Esophagus (tissue), 2 donors: Measurements from ENCODE around the gene MYO1C. TPM values are rescaled to one million over a fixed set of nuclear protein-coding genes. Genes with fewer than 3 reads are reported as not detected.
A peak's percentile ranks its signal among the peaks of the same experiment; 100 is the strongest.

Source experiments
- H3K27ac ChIP-seq, 2 donors: one replicate each; pipeline ENCODE4 v1.5.1; 2013; ENCODE audit warnings: low read depth in 2 of 2, mild to moderate bottlenecking in 2 of 2, inconsistent platforms in 1 of 2, low read length in 1 of 2, moderate library complexity in 1 of 2
- H3K27me3 ChIP-seq, 2 donors: one replicate each; pipeline ENCODE4 v1.6.1; 2013; ENCODE audit warnings: low read length in 2 of 2, control low read depth in 1 of 2, mild to moderate bottlenecking in 1 of 2; ENCODE audit not compliant: insufficient read depth in 2 of 2, control insufficient read depth in 1 of 2
- H3K36me3 ChIP-seq, 2 donors: one replicate each; pipeline ENCODE4 v1.6.1; 2013; ENCODE audit warnings: low read length in 1 of 2; ENCODE audit not compliant: control insufficient read depth in 2 of 2, insufficient read depth in 2 of 2
- H3K4me1 ChIP-seq, 2 donors: one replicate each; pipeline ENCODE4 v1.6.1; 2013; ENCODE audit warnings: low read length in 1 of 2; ENCODE audit not compliant: control insufficient read depth in 2 of 2, insufficient read depth in 2 of 2
- H3K4me3 ChIP-seq, 2 donors: one replicate each; pipeline ENCODE4 v1.5.1; 2013; ENCODE audit warnings: low read length in 2 of 2, mild to moderate bottlenecking in 2 of 2, low read depth in 1 of 2, moderate library complexity in 1 of 2
- H3K9me3 ChIP-seq, 2 donors: one replicate each; pipeline ENCODE4 v1.6.1; 2013; ENCODE audit warnings: mild to moderate bottlenecking in 2 of 2, low read depth in 1 of 2, low read length in 1 of 2, moderate library complexity in 1 of 2; ENCODE audit not compliant: control insufficient read depth in 2 of 2, insufficient read depth in 1 of 2
- WGBS, 2 donors: extraction: QIAGEN DNeasy Blood & Tissue Kit; methylation state at CpG; one replicate each; pipeline ENCODE4 v1.1.7; 2013; 5-methylcytosine and 5-hydroxymethylcytosine counted together
- polyA plus RNA-seq, 2 donors: library from polyadenylated mRNA; stranded (reverse); fragments of 200-250 nt; gene quantifications; one replicate each; pipeline ENCODE4 v1.2.3, GENCODE V29; 2013
- donor health status: healthy with polysubstance abuse.
- donor health status: Bipolar disorder and iron deficiency.

Gene MYO1C
- polyA plus RNA-seq, 2 donors = 42.0 to 45.0 TPM

DNA sequence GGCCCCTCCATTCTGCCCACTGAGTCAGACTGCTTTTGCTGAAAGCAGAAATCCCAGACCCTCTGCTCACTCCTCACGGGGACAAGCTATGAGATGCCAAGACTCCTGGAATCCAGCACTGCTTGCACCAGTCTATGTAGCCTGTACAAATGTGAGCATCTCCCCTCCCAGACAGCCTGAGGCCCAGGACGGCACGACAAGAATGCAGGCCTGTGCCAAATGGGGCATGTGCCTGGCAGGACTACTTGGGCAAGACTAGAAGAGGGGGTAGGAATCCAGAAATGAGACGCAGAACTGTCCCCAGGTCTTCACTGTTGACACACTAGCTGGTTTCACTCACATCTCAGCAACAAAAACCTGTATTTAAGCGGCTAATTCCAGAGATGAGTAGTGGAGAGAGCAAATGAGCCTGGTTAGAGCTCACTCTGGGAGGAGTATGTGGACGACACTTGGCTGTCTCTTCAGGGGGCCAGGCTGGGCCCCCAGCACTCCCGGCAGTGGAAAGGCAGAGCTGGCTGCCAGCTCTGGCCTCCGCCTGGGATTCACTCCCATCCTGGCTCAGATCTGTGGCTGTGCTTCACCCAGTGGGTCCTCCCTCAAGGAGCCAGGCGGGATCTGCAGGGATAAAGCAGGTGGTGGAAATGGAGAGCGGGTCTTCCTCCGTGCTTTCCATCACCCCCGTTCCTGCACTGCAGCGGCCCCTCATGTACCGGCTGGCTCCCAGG is 2.9 kb upstream of the MYO1C start:
- no peaks in the 10 kb centered on the region for H3K9me3 ChIP-seq
- 58 to 70% methylated on average over 14 of the region's 14 CpGs for WGBS, 2 donors
- H3K4me1 ChIP-seq = peaks cover 8 to 15% of the 10 kb centered on the region in 2 donors
- no peaks in the 10 kb centered on the region for H3K27me3 ChIP-seq
- no peak overlapping the region for H3K4me3 ChIP-seq
- peak overlapping the region; percentile 14 to 56 for H3K27ac ChIP-seq
- H3K36me3 ChIP-seq = peaks cover 4 to 21% of the 10 kb centered on the region in 2 donors

DNA sequence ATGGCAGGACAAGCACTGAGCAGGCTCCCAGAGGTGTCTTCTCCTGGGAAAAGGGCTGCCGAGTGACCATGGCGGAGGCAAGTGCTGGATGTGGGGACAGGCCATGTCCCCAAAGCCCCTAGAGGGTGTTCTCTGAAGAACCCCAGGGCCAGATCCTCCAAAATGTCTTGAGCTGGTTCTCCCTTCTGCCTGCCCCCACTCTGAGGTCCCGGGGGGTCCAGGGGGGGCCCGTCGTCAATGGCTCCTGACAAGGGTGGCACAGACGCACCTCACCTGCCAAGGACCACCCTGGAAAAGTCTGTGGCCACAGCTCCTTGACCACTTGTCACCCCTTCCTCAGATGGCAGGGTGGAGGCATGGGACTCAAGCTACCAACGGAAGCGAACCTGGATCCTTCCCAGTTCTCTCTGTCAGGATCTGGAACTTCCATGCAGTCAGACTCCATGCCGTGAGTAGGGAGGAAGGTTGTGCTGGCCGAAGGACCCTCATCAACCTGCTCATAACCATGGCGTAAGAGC is 2.3 kb upstream of the MYO1C start:
- Histone ChIP-seq H3K4me3 (no peak overlapping the region), H3K27ac (peak overlapping the region; percentile 32 to 56), H3K4me1 (peaks cover 8 to 15% of the 10 kb centered on the region in 2 donors), H3K9me3 (no peaks in the 10 kb centered on the region), H3K27me3 (no peaks in the 10 kb centered on the region), H3K36me3 (peaks cover 4 to 21% of the 10 kb centered on the region in 2 donors)
- WGBS, 2 donors = 76 to 86% methylated on average over 11 of the region's 11 CpGs

GRCh38 chr17:1494203-1494602 is 1.7 kb upstream of the MYO1C start:
- Histone ChIP-seq H3K27me3 (no peaks in the 10 kb centered on the region), H3K27ac (peak overlapping the region in 1 of 2 donors; percentile 56), H3K4me1 (peaks cover 8 to 15% of the 10 kb centered on the region in 2 donors), H3K4me3 (no peak overlapping the region), H3K9me3 (no peaks in the 10 kb centered on the region), H3K36me3 (peaks cover 4 to 21% of the 10 kb centered on the region in 2 donors)
- WGBS, 2 donors = 96 to 100% methylated on average over 7 of the region's 7 CpGs

GRCh38 chr17:1493291-1493980 is 950 bp upstream of the MYO1C start:
- H3K36me3 ChIP-seq = peaks cover 4 to 21% of the 10 kb centered on the region in 2 donors
- H3K9me3 ChIP-seq = no peaks in the 10 kb centered on the region
- H3K4me1 ChIP-seq = peaks cover 11 to 22% of the 10 kb centered on the region in 2 donors
- H3K4me3 ChIP-seq = no peak overlapping the region
- no peaks in the 10 kb centered on the region for H3K27me3 ChIP-seq
- WGBS, 2 donors = 60 to 71% methylated on average over 23 of the region's 23 CpGs
- peak overlapping the region; percentile 54 to 92 for H3K27ac ChIP-seq

GRCh38 chr17:1491443-1492248 is 840 bp downstream of the MYO1C start:
- Histone ChIP-seq H3K4me1 (peaks cover 15 to 25% of the 10 kb centered on the region in 2 donors), H3K27ac (peak overlapping the region; percentile 91 to 92), H3K4me3 (peak overlapping the region; percentile 53 to 83), H3K27me3 (no peaks in the 10 kb centered on the region), H3K36me3 (peaks cover 4 to 9% of the 10 kb centered on the region in 2 donors), H3K9me3 (no peaks in the 10 kb centered on the region)
- 1% methylated on average over 31 to 94 of the region's 94 CpGs for WGBS, 2 donors

DNA sequence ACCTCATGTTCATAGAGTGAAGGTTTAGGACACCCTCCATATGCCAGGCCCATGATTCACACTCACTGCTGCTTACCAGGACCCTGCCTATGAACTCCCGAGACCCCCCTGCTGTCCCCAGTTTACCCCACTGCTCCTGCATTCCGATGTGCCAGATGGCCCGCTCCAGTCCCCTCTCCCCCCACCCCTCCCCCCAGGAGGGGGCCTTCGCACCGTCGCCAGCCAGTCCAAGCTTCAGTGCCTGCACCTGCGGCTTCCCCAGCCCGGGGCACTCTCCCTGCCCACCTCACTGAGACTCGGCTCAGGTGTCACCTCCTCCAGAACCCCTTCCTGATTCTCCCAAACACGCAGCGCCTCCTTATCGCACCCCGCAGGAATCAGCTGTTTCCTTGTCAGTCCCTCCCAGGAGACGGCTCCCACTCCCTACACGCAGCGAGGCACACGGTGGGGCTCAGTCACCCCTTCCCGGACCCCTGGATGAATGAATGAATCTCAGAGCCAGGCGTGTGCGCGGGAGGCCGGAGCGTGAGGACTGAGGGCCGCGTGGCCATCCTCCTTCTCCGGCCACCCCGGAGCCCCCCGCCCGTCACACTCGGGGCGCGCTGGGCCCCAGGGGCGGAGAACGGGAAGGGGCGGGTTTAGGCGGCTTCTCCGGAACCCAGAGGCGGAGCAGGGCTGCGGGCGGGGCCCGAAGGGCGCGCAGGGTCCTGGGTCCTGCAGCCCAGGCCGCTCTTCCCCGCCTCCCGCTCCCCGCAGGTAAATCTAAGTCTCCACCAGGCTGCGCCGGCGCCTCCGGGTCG is 1.6 kb downstream of the MYO1C start:
- Histone ChIP-seq H3K4me1 (peaks cover 15 to 25% of the 10 kb centered on the region in 2 donors), H3K4me3 (peak overlapping the region; percentile 53 to 83), H3K9me3 (no peaks in the 10 kb centered on the region), H3K36me3 (peaks cover 1 to 3% of the 10 kb centered on the region in 2 donors), H3K27ac (peak overlapping the region; percentile 91 to 92), H3K27me3 (no peaks in the 10 kb centered on the region)
- 1 to 2% methylated on average over 40 to 52 of the region's 52 CpGs for WGBS, 2 donors

DNA sequence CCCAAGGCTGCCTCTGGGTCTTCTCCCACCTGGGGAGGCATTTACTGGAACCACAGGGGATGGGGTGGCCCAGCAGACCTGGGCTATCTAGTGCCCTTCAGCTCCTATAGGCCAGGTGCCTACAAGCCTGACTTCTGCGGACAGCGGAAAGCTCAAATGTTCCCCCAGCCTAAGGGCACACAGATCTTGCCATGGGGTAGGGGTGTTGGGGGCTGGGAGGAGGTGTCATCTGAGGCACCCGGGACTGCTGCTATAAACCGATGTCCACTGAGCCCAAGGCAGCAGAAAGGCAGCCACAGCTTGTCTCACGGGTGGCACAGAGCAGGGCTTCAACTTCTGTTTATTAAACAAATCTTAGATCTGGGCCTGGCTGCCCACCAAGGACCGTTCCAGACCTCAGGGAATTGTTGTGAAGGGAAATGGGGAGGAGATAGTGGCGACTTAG is 3.6 kb downstream of the MYO1C start:
- peak overlapping the region; percentile 95 to 96 for H3K27ac ChIP-seq
- peaks cover 13 to 32% of the 10 kb centered on the region in 2 donors for H3K4me1 ChIP-seq
- WGBS, 2 donors = 70 to 76% methylated on average over 7 of the region's 7 CpGs
- H3K27me3 ChIP-seq = no peaks in the 10 kb centered on the region
- peaks cover 0 to 4% of the 10 kb centered on the region in 2 donors for H3K36me3 ChIP-seq
- no peaks in the 10 kb centered on the region for H3K9me3 ChIP-seq
- H3K4me3 ChIP-seq = peak overlapping the region in 1 of 2 donors; percentile 46

- Histone ChIP-seq H3K9me3 (no peaks in the 10 kb centered on the region), H3K4me1 (peaks cover 10 to 30% of the 10 kb centered on the region in 2 donors), H3K36me3 (peaks cover 0 to 6% of the 10 kb centered on the region in 2 donors), H3K27me3 (no peaks in the 10 kb centered on the region), H3K27ac (peak overlapping the region; percentile 95 to 96), H3K4me3 (peak overlapping the region; percentile 46 to 61)
- WGBS, 2 donors = 3 to 8% methylated on average over 28 to 72 of the region's 72 CpGs
Measured at GRCh38 chr17:1487939-1488825, 4.3 kb downstream of the MYO1C start.
